HG03442 (cell line): ENCODE measurements around the gene HTRA1.

ENCODE experiments used
- ATAC-seq: cut with Tn5 transposase; IDR thresholded peaks from one replicate; pipeline ENCODE4 v1.9.1; 2021; ENCODE audit warnings: mild to moderate bottlenecking, moderate library complexity; ENCODE audit not compliant: unreplicated experiment

The HTRA1 gene

DNA sequence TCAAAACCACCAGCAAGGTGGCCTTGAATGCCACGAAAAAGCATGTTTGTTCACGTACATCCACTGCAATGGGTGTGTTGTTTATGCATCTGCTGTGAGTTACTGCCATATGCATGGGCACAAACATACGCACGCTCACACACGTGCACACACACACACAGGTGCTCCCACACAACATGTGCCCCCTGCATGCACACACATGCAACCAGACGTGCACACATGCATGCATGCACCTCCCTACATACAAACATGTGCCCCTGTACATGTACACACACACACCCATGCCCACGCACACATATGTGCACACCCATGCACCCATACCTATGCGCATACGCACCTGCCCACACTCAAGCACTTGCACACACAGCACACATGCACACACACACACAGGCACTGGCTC is 89.1 kb downstream of the HTRA1 start:
- ATAC-seq: no peak

DNA sequence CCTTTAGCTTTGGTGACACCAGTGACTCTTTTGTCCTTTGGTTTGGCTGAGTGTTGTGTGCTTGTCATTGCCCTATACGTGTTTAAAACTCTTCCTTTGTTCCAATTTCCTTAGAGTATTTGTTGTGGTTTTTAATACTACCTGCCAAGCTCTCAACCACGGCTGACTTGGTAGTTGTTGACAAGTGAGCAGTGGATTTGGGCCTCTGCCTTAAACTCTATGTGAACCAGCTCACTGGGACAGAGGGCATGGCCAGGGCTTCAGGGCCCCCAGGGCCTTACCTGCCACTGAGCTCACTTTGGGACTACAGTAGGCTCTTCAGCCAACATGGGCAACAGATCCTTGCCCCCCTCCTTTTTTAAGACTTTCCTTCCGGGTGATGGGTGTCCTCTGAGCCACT is 89.6 kb downstream of the HTRA1 start:
- ATAC-seq: no peak

- no peak for ATAC-seq
These were observed 90.1 kb downstream of the HTRA1 start for GRCh38 chr10:122551450-122551849.

DNA sequence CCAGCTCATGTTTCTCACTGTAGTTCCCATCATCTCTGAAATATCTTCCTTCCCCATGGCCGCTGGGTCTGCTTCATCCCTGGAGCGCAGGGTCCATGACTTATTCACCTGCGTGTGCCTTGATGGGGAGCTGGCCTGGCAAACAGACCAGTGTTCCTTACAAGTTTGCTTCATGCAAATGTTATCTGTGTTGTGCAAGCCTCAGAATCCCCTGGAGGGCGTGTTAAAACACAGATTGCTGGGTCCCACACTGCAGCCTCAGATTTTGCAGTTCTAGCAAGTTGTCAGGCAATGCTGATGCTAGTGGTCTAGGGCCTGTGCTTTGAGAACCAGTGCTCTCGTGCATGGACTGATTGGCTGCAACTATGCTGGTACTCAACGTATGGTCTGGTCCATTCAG is 92.0 kb downstream of the HTRA1 start:
- ATAC-seq: no peak

DNA sequence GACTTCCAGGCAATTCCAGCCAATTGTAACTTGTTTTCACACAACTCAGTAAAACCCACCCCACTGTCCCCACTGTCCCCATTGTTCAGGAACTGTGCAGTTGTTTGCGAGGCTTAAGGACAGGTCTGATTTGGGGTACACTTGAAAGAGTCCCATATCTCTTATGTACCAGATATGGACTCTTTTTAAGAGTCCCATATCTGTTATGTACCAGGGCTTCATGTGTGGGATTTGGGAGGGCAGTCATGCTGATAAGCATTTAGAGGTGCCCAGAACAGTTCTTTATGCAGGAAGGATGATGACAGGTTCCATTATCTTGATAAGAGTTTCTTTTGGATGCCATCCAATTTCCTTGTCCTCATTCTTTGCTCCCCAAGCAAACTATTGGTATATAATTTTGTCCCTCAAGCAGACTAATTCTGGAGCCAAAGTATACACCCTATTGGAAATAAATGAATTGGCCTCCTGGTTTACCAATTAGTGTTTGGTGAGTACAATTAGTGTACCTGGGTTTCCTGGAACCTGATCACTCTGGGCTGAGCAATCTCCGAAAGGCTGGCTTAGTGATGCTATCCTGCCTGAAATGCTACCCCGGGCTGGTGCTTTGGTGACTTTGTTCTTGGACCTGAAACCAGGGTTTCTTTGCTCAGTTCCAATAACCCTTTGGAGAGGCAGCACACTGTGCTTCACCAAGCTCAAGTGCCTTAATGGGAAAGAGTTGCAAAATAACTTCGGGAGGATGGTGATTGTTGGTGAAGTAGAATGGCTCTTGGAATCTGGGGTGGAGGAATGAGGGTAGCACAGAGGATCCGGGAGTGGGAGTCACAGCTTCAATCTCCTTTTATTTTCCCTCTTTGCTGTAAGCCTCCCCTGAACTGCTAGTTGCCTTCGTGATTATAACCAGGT is 93.0 kb downstream of the HTRA1 start:
- ATAC-seq: no peak

DNA sequence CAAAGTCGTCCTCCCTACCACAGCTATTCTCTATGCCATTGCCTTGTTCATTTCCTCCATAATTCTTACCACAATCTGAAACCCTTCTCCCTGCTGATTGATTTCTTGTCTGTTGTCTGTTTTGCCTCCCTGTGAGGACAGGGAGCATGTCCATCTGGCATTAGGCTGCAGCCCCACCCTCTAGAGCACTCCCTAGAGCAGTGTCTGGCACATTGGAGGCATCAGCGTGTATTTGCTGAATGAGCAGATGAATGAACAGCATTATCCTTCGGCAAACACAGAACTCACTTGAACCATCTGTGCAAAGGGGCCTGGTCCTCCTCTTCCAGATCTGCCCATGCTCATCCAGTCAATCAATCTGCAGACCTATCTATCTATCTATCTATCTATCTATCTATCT is 94.1 kb downstream of the HTRA1 start:
- no peak for ATAC-seq

DNA sequence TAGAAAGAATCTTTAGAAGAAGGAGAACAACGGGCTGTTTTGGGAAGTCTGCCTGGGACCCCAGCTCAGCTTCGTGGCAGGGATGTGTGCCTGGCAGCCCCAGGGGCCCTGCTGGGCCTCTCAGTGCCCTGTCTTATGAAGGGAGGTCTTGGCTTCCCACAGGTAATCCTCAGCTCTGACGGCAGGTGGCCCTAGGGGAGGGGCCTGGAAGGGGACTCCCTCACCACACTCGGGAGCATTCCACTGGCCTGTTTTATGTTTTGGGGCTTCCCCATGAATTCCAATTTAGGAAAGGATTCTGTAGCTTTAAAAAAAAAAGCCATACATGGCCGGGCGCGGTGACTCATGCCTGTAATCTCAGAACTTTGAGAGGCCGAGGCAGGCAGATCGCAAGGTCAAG is 96.2 kb downstream of the HTRA1 start:
- no peak for ATAC-seq

GRCh38 chr10:122558452-122558851 is 97.1 kb downstream of the HTRA1 start:
- ATAC-seq: no peak

DNA sequence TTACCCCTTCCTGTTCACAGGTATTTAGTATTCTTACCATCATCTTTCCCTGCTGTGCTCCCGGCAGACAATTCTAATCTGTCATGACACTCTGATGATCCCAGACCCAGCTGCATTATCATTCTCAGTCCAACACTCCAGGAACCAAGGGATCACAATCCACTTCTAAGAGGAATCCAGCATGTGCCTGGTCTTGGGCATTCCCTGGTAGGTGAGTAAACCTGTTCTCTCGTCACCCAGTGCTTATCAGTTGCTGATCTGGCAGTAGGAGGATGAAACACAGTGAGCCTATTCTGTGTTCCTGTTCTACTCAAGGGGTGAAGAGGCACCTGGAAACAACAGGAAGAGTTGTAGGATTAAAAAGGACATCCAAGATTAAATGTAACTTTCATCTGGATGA is 97.9 kb downstream of the HTRA1 start:
- no peak for ATAC-seq

DNA sequence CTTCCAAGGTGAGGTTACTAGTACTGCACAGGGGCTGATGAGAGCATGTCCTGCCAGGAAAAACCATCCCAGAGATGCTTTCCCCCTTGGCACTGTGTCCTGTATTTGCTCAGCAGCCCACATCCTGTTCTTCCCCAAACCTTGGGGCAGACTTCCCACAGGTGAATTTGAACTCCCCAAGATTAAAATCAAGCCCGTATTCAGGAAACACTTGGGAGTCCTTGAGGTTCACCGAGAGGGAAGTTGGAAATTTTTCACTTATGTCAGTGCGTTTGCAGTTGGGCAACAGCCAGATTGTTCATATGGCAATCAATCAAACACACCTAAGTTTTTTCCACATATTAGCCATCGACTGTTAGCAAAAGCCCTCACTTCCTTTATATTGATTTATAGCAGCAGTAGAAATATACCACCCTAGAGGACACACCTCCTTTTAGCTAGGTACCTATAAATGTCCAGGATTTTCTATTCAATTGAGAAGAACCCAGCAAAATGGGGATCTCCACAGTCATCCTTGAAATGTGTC is 99.0 kb downstream of the HTRA1 start, which contains the start of gene DMBT1:
TSS of gene DMBT1 (plus strand) at position 476 of the 526 bp plus-strand sequence. CDS start at position 493, 17 bp downstream.
- no peak for ATAC-seq

- ATAC-seq: no peak
These were observed 99.9 kb downstream of the HTRA1 start for GRCh38 chr10:122561212-122561611.

GRCh38 chr10:122561792-122562191 is 100.4 kb downstream of the HTRA1 start:
- no peak for ATAC-seq
